ENCODE measurements around the gene PODNL1. TPM values are rescaled to one million over a fixed set of nuclear protein-coding genes. Genes with fewer than 3 reads are reported as not detected.

PODNL1 gene
- total RNA-seq, 1 donor from 2014 or later = 2.7 TPM

DNA sequence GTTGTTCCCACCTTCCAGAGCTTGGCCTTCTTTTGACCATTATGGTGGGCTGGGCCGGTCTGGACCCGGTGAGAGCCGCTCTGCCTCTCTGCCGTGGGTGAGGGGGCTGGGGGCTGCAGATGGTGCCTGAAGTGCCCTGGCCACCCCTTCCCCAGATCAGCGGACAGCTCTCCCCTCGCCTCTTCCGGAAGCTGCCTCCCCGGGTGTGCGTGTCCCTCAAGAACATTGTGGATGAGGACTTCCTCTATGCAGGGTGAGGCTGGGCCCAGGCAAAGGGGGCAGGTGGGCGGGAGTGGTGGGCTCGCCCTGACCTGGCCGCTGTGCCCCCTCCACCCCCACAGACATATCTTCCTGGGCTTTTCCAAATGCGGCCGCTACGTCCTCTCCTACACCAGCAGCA, 16.0 kb upstream of the PODNL1 start:
- H3K36me3 ChIP-seq = peaks cover 49% of the 10 kb centered on the region
- peaks cover 18% of the 10 kb centered on the region for H3K4me1 ChIP-seq
- TF ChIP-seq, protein P1, sequence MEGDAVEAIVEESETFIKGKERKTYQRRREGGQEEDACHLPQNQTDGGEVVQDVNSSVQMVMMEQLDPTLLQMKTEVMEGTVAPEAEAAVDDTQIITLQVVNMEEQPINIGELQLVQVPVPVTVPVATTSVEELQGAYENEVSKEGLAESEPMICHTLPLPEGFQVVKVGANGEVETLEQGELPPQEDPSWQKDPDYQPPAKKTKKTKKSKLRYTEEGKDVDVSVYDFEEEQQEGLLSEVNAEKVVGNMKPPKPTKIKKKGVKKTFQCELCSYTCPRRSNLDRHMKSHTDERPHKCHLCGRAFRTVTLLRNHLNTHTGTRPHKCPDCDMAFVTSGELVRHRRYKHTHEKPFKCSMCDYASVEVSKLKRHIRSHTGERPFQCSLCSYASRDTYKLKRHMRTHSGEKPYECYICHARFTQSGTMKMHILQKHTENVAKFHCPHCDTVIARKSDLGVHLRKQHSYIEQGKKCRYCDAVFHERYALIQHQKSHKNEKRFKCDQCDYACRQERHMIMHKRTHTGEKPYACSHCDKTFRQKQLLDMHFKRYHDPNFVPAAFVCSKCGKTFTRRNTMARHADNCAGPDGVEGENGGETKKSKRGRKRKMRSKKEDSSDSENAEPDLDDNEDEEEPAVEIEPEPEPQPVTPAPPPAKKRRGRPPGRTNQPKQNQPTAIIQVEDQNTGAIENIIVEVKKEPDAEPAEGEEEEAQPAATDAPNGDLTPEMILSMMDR (IDR thresholded peaks at IDR 0.05) = no peak
- H3K27ac ChIP-seq = no peak overlapping the region
- no peaks in the 10 kb centered on the region for H3K9me3 ChIP-seq
- DNase-seq = no peak
- H3K4me3 ChIP-seq = no peak overlapping the region
- H3K27me3 ChIP-seq (ENCODE audit: low read depth) = no peaks in the 10 kb centered on the region
- intact Hi-C loops (cut with DNase I) = no loop called here
- no peak for ATAC-seq

- TF ChIP-seq, protein P1 (IDR thresholded peaks at IDR 0.05) = no peak
- H3K4me1 ChIP-seq = peaks cover 18% of the 10 kb centered on the region
- DNase-seq = no peak
- peak overlapping the region; percentile 87 for H3K27ac ChIP-seq
- peak overlapping the region; percentile 84 for H3K4me3 ChIP-seq
- no peaks in the 10 kb centered on the region for H3K27me3 ChIP-seq (ENCODE audit: low read depth)
- ATAC-seq = peak in 1 of 2 donors; percentile 1
- peaks cover 38% of the 10 kb centered on the region for H3K36me3 ChIP-seq
- H3K9me3 ChIP-seq = no peaks in the 10 kb centered on the region
- intact Hi-C loops (cut with DNase I) = no loop called here
Observed at GRCh38 chr19:13952931-13953531, 14.8 kb upstream of the PODNL1 start.

GRCh38 chr19:13952154-13952930, 14.1 kb upstream of the PODNL1 start, which contains the start of gene DCAF15:
Gene DCAF15 (plus strand): TSS chr19:13952509. CDS start chr19:13952513, 4 bp downstream.
- DNase-seq = peak; percentile 99
- peak within 1 kb of the TSS; percentile 84 for H3K4me3 ChIP-seq
- no peaks in the 10 kb centered on the region for H3K27me3 ChIP-seq (ENCODE audit: low read depth)
- ATAC-seq = peak; percentile 99
- TF ChIP-seq, protein P1 (IDR thresholded peaks at IDR 0.05) = no peak
- no peaks in the 10 kb centered on the region for H3K9me3 ChIP-seq
- H3K27ac ChIP-seq = peak within 1 kb of the TSS; percentile 87
- peaks cover 31% of the 10 kb centered on the region for H3K36me3 ChIP-seq
- peaks cover 18% of the 10 kb centered on the region for H3K4me1 ChIP-seq
- intact Hi-C loops (cut with DNase I) = no loop called here

- no peaks in the 10 kb centered on the region for H3K27me3 ChIP-seq (ENCODE audit: low read depth)
- H3K4me1 ChIP-seq = peaks cover 18% of the 10 kb centered on the region
- H3K9me3 ChIP-seq = no peaks in the 10 kb centered on the region
- DNase-seq = no peak
- intact Hi-C loops (cut with DNase I) = no loop called here
- TF ChIP-seq, protein P1 (IDR thresholded peaks at IDR 0.05) = no peak
- peak overlapping the region; percentile 84 for H3K4me3 ChIP-seq
- peaks cover 25% of the 10 kb centered on the region for H3K36me3 ChIP-seq
- ATAC-seq = no peak
- H3K27ac ChIP-seq = peak overlapping the region; percentile 13
Observed at GRCh38 chr19:13951799-13952153, 13.6 kb upstream of the PODNL1 start.

DNA sequence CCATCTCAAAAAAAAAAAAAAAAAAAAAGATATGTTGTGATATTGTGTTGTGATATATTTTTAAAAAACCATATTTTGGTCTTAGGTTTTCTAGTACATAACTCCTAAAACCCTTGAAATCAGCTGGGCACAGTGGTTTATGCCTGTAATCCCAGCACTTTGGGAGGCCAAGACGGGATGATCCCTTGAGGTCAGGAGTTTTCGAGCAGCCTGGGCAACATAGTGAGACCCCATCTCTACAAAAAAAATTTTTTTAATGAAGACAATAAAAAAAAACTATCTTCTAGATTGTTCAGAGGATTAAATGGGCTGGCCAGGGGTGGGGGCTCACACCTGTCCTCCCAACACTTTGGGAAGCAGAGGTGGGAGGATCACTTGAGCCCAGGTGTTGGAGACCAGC, 12.8 kb upstream of the PODNL1 start:
- intact Hi-C loops (cut with DNase I) = no loop called here
- Histone ChIP-seq H3K4me1 (peaks cover 18% of the 10 kb centered on the region), H3K27me3 (ENCODE audit: low read depth) (no peaks in the 10 kb centered on the region), H3K36me3 (peaks cover 18% of the 10 kb centered on the region), H3K27ac (no peak overlapping the region), H3K4me3 (no peak overlapping the region), H3K9me3 (no peaks in the 10 kb centered on the region)
- no peak for DNase-seq
- TF ChIP-seq, protein P1 (IDR thresholded peaks at IDR 0.05) = no peak
- ATAC-seq = no peak
